HepG2 (cell line): Measurements from ENCODE around the gene CENATAC. TPM values are rescaled to one million over a fixed set of nuclear protein-coding genes. Genes with fewer than 3 reads are reported as not detected.

ENCODE experiments used
- HNRNPL ChIP-seq: fragments of 200-400 bp; formaldehyde crosslinking; IDR thresholded peaks from 2 replicates; pipeline ENCODE4 v1.6.1; 2017; ENCODE audit warnings: mild to moderate bottlenecking, low read depth, low read length
- KMT2A ChIP-seq: sonication (generic); formaldehyde crosslinking; IDR thresholded peaks from 2 replicates; pipeline ENCODE4 v1.4.0; 2020; ENCODE audit warnings: missing genetic modification reagents
- MEIS1 ChIP-seq: sonication (generic); formaldehyde crosslinking; IDR thresholded peaks from 2 replicates; pipeline ENCODE4 v1.9.0; 2021; ENCODE audit warnings: mild to moderate bottlenecking, missing genetic modification reagents, moderate library complexity, borderline replicate concordance
- RORA ChIP-seq: sonication (generic); formaldehyde crosslinking; IDR thresholded peaks from 2 replicates; pipeline ENCODE4 v1.5.0; 2020; ENCODE audit warnings: mild to moderate bottlenecking, missing genetic modification reagents, moderate library complexity
- ZNF441 ChIP-seq: sonication (generic); formaldehyde crosslinking; IDR thresholded peaks from 2 replicates; pipeline ENCODE4 v1.7.0; 2021; ENCODE audit warnings: missing genetic modification reagents, borderline replicate concordance
- ZNF687 ChIP-seq: sonication (generic); formaldehyde crosslinking; IDR thresholded peaks from 2 replicates; pipeline ENCODE4 v1.5.1; 2020; ENCODE audit warnings: mild to moderate bottlenecking, missing genetic modification reagents, moderate library complexity
- ZNF704 ChIP-seq: sonication (generic); formaldehyde crosslinking; IDR thresholded peaks from 2 replicates; pipeline ENCODE4 v1.8.1; 2023; ENCODE audit warnings: mild to moderate bottlenecking, inconsistent platforms, moderate library complexity, missing genetic modification reagents, borderline replicate concordance
- ZSCAN5A ChIP-seq: sonication (generic); formaldehyde crosslinking; IDR thresholded peaks from 2 replicates; pipeline ENCODE4 v1.8.0; 2022; ENCODE audit warnings: mild to moderate bottlenecking, missing genetic modification reagents, borderline replicate concordance
- polyA plus RNA-seq, 8 experiments: library from polyadenylated mRNA; depleted of rRNA in 3 of 8; stranded (reverse) in 7 of 8; unstranded in 1 of 8; fragments of >200 nt; fragmentation: Illumina TruSeq in 4 of 8; extraction: Trizol in 4 of 8; gene quantifications; 2 replicates each; pipeline versions ENCODE4 v1.2.1 to v1.2.3, GENCODE V29; 2011 to 2016; ENCODE audit warnings: low read depth in 4 of 8, missing spikeins in 1 of 8, mixed read lengths in 1 of 8; ENCODE audit not compliant: insufficient read depth in 1 of 8
- total RNA-seq, 5 experiments: library from RNA; depleted of rRNA; stranded (reverse); fragments of >200 nt; fragmentation: Illumina TruSeq; extraction: Trizol; gene quantifications; 2 replicates each; pipeline ENCODE4 v1.2.3, GENCODE V29; 2016; ENCODE audit warnings: low read depth in 1 of 5
- TF ChIP-seq, protein P1 (sequence below): sonication (generic); formaldehyde crosslinking; IDR thresholded peaks from 2 replicates; pipeline ENCODE4 v1.4.0; 2020; ENCODE audit warnings: missing genetic modification reagents, borderline replicate concordance
- TF ChIP-seq, protein P2 (sequence below): sonication (generic); formaldehyde crosslinking; IDR thresholded peaks from 2 replicates; pipeline ENCODE4 v1.4.0; 2020; ENCODE audit warnings: missing genetic modification reagents

Gene CENATAC
- total and polyA plus RNA-seq, 2 of the 13 experiments (the other 11 are each of a cell fraction or from before 2014, with no cell fraction given), result 21.7 to 25.0 TPM

DNA sequence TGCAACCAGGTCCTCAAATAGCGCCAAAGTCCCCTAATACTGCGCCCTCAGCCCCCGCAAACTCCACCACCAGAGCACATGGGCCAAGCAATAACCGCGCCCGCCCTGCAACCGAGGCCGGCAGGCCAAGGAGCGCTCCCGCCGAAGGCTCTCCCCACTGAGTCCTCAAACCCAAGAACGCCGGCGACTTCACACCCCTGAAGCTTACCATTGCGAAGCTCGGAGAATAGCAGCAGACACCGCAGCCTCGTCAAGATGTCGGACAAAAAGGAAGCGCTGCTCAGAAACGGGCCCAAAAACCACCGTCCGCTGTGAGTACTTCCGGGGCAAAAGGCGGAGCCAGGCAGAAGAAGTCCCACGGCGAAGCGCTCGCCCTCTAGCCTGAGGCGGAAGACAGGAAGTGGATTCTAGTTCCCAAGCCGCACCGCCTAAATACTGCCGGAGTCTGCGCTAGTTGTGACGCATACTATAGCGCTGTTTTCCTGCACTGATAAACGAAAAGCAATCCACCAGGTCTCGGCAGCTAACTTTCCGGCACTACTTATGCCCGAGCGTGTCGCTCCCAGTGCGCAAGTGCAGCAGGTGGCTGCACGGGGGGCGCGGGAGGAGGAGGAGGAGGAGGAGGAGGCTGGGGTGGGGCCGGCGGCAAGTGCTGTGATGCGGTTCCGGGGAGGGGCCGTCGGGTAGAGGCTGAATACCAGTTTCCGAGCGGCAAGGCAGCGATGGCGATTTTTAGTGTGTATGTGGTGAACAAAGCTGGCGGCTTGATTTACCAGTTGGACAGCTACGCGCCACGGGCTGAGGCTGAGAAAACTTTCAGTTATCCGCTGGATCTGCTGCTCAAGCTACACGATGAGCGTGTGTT lies 20.4 kb downstream of the CENATAC start, which contains the start of the genes RPS25 and TRAPPC4 (continued):
- TF ChIP-seq, protein P1, sequence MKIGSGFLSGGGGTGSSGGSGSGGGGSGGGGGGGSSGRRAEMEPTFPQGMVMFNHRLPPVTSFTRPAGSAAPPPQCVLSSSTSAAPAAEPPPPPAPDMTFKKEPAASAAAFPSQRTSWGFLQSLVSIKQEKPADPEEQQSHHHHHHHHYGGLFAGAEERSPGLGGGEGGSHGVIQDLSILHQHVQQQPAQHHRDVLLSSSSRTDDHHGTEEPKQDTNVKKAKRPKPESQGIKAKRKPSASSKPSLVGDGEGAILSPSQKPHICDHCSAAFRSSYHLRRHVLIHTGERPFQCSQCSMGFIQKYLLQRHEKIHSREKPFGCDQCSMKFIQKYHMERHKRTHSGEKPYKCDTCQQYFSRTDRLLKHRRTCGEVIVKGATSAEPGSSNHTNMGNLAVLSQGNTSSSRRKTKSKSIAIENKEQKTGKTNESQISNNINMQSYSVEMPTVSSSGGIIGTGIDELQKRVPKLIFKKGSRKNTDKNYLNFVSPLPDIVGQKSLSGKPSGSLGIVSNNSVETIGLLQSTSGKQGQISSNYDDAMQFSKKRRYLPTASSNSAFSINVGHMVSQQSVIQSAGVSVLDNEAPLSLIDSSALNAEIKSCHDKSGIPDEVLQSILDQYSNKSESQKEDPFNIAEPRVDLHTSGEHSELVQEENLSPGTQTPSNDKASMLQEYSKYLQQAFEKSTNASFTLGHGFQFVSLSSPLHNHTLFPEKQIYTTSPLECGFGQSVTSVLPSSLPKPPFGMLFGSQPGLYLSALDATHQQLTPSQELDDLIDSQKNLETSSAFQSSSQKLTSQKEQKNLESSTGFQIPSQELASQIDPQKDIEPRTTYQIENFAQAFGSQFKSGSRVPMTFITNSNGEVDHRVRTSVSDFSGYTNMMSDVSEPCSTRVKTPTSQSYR (CRISPR knock-in tag), result no peak
- TF ChIP-seq HNRNPL (peak; percentile 74; the same call in 1 of the 2 replicates), RORA (CRISPR knock-in tag) (no peak), MEIS1 (CRISPR knock-in tag) (no peak), ZNF687 (CRISPR knock-in tag) (peak; percentile 92), ZSCAN5A (CRISPR knock-in tag) (0 out of 2 replicates have a peak, but pooled peaks have one; percentile 47), ZNF441 (CRISPR knock-in tag) (peak; percentile 61; the same call in 1 of the 2 replicates), ZNF704 (CRISPR knock-in tag) (no peak), KMT2A (CRISPR knock-in tag) (peak; percentile 79)
- TF ChIP-seq, protein P2, sequence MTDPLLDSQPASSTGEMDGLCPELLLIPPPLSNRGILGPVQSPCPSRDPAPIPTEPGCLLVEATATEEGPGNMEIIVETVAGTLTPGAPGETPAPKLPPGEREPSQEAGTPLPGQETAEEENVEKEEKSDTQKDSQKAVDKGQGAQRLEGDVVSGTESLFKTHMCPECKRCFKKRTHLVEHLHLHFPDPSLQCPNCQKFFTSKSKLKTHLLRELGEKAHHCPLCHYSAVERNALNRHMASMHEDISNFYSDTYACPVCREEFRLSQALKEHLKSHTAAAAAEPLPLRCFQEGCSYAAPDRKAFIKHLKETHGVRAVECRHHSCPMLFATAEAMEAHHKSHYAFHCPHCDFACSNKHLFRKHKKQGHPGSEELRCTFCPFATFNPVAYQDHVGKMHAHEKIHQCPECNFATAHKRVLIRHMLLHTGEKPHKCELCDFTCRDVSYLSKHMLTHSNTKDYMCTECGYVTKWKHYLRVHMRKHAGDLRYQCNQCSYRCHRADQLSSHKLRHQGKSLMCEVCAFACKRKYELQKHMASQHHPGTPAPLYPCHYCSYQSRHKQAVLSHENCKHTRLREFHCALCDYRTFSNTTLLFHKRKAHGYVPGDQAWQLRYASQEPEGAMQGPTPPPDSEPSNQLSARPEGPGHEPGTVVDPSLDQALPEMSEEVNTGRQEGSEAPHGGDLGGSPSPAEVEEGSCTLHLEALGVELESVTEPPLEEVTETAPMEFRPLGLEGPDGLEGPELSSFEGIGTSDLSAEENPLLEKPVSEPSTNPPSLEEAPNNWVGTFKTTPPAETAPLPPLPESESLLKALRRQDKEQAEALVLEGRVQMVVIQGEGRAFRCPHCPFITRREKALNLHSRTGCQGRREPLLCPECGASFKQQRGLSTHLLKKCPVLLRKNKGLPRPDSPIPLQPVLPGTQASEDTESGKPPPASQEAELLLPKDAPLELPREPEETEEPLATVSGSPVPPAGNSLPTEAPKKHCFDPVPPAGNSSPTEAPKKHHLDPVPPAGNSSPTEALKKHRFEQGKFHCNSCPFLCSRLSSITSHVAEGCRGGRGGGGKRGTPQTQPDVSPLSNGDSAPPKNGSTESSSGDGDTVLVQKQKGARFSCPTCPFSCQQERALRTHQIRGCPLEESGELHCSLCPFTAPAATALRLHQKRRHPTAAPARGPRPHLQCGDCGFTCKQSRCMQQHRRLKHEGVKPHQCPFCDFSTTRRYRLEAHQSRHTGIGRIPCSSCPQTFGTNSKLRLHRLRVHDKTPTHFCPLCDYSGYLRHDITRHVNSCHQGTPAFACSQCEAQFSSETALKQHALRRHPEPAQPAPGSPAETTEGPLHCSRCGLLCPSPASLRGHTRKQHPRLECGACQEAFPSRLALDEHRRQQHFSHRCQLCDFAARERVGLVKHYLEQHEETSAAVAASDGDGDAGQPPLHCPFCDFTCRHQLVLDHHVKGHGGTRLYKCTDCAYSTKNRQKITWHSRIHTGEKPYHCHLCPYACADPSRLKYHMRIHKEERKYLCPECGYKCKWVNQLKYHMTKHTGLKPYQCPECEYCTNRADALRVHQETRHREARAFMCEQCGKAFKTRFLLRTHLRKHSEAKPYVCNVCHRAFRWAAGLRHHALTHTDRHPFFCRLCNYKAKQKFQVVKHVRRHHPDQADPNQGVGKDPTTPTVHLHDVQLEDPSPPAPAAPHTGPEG (CRISPR knock-in tag), result 0 out of 2 replicates have a peak, but pooled peaks have one; percentile 2
